ENCODE data around the gene GALNT2.

- no peak for TF ChIP-seq CTCF (IDR thresholded peaks at IDR 0.05)
- no peak for TF ChIP-seq EZH2 (IDR thresholded peaks at IDR 0.05; ENCODE audit: borderline replicate concordance, insufficient read depth, low read depth, low read length, poor library complexity, severe bottlenecking)
Measured at GRCh38 chr1:230175839-230176238, 108.8 kb downstream of the GALNT2 start.
